ENCODE measurements around the gene CBX3. TPM values are rescaled to one million over a fixed set of nuclear protein-coding genes. Genes with fewer than 3 reads are reported as not detected.
A peak's percentile ranks its signal among the peaks of the same experiment; 100 is the strongest.

The CBX3 gene
- total and polyA plus RNA-seq, 4 donors = 26.9 to 53.3 (median 33.0) TPM

GRCh38 chr7:26153823-26154783 is 47.4 kb upstream of the CBX3 start (continued):
- no peak for TF ChIP-seq ZBTB33 (IDR thresholded peaks at IDR 0.05)
- TF ChIP-seq EGR1 (IDR thresholded peaks at IDR 0.05; ENCODE audit: low read depth in 2 of 2) = no peak
- no peak for TF ChIP-seq RAD21 (IDR thresholded peaks at IDR 0.05)
- no peak for TF ChIP-seq HNF4A (conservative IDR thresholded peaks at IDR 0.05)
- TF ChIP-seq RXRA (IDR thresholded peaks at IDR 0.05) = no peak
- TF ChIP-seq FOXA1 (IDR thresholded peaks at IDR 0.05) = no peak

GRCh38 chr7:26155531-26156375 is 45.8 kb upstream of the CBX3 start:
- peak overlapping the region in 1 of 2 donors; percentile 9 for H3K9ac ChIP-seq (ENCODE audit: low read depth in 1 of 2, low read length in 2 of 2)
- H3K4me1 ChIP-seq (ENCODE audit: control insufficient read depth in 4 of 4, insufficient read depth in 4 of 4, low read length in 3 of 4) = peaks cover 0 to 10% (median 9%) of the 10 kb centered on the region in 4 donors
- H3K27me3 ChIP-seq (ENCODE audit: control insufficient read depth in 4 of 4, insufficient read depth in 4 of 4, low read length in 3 of 4) = peaks cover 0 to 3% (median 0%) of the 10 kb centered on the region in 4 donors
- H3K4me3 ChIP-seq (ENCODE audit: low read depth in 1 of 3, low read length in 3 of 3) = no peak overlapping the region
- H3K9me3 ChIP-seq (ENCODE audit: control insufficient read depth in 4 of 4, low read length in 3 of 4) = no peaks in the 10 kb centered on the region
- H3K27ac ChIP-seq (ENCODE audit: low read depth in 1 of 2, low read length in 2 of 2) = no peak overlapping the region
- no peak for DNase-seq (ENCODE audit: low spot score)
- 64% methylated on average over 8 of the region's 8 CpGs for WGBS
- TF ChIP-seq HNF4G (IDR thresholded peaks at IDR 0.05) = no peak
- TF ChIP-seq JUND (IDR thresholded peaks at IDR 0.05) = no peak
- TF ChIP-seq TAF1 (conservative IDR thresholded peaks at IDR 0.05) = no peak
- no peak for TF ChIP-seq REST (IDR thresholded peaks at IDR 0.05)
- no peak for TF ChIP-seq RXRA (IDR thresholded peaks at IDR 0.05)
- H3K36me3 ChIP-seq (ENCODE audit: control insufficient read depth in 4 of 4, insufficient read depth in 3 of 4, low read depth in 1 of 4, low read length in 3 of 4) = no peaks in the 10 kb centered on the region
